MG63 (cell line): ENCODE measurements around the gene ILDR1. TPM values are rescaled to one million over a fixed set of nuclear protein-coding genes. Genes with fewer than 3 reads are reported as not detected.

Experiments used
- DNase-seq: peaks from one replicate; pipeline ENCODE4 v3.0.0-alpha.2; 2020
- H3K27me3 ChIP-seq: fragments of 250-450 bp; sonication (Bioruptor Pico); 2 replicates; pipeline ENCODE4 v1.5.1; 2020; ENCODE audit warnings: mild to moderate bottlenecking, moderate library complexity
- H3K36me3 ChIP-seq: fragments of 250-450 bp; sonication (Bioruptor Pico); 2 replicates; pipeline ENCODE4 v1.5.1; 2020; ENCODE audit warnings: mild to moderate bottlenecking, moderate library complexity
- H3K4me3 ChIP-seq: fragments of 250-450 bp; sonication (Bioruptor Pico); 2 replicates; pipeline ENCODE4 v1.5.1; 2020; ENCODE audit warnings: mild to moderate bottlenecking, moderate library complexity
- H3K9me3 ChIP-seq: fragments of 250-450 bp; sonication (Bioruptor Pico); 2 replicates; pipeline ENCODE4 v1.5.1; 2020; ENCODE audit warnings: mild to moderate bottlenecking, moderate library complexity
- total RNA-seq: library from RNA; depleted of rRNA; stranded (reverse); fragments of >200 nt; shearing (Covaris generic); gene quantifications from 2 replicates; pipeline ENCODE4 v1.2.3, GENCODE V29; 2014; ENCODE audit warnings: low replicate concordance

The ILDR1 gene
- total RNA-seq, 1 experiment from 2014 or later: not detected

DNA sequence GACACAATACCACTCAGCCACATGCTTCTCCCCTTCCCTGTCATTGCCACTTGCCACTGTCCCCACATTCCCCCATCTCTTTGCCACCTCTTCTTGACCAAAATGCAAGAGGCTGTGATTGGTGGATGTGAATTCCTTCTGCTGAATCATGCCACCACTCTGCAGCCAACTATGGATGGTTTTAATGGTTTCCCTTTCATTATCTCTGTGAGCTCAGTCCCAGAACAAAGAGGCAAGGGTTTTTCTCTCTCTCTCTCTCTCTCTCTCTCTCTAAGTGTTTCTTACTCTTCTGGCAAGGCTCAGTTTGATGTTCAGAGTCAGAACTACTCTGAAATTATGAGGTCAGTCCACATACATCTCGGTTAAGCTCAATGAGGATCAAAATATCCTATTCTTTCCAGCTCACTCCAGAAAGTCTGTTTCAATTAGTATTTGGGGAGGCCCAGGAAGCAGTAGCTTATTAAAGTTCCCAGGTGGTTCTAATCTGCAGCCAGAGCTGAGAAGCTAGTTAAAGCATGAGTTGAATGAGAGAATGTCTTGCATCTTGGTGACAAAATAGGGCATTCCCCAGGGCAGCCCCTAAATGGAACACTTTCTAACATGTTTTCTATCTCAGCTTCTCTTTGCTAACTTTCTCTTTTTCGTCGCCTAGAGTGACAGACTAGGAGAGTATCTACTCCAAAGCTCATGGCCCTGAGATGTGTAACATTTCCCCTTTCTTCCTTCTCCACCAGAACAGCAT, 8.5 kb upstream of the ILDR1 start:
- no peak overlapping the region for H3K4me3 ChIP-seq
- H3K36me3 ChIP-seq: no peaks in the 10 kb centered on the region
- DNase-seq: peak; percentile 11
- no peaks in the 10 kb centered on the region for H3K9me3 ChIP-seq
- no peaks in the 10 kb centered on the region; the same call in 1 of the 2 replicates for H3K27me3 ChIP-seq

DNA sequence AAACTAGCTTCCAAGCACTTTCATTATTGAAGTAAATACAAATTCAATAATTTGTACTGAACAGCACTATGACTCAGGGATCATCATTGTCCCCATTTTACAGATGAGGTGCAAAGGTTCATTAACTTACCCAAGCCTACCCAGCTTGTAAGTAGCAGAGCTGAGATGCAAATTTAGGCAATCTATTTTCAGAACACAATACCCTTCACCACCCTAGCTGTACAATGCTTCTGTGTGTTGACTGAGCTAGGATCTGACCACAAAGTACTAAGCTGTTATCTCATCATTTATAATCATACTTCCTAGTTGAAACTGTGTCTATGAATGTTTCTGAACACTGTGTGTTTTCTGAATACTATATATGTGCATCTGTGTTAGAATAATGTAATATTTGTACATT, 3.2 kb upstream of the ILDR1 start:
- no peak for DNase-seq
- Histone ChIP-seq H3K9me3 (no peaks in the 10 kb centered on the region), H3K27me3 (no peaks in the 10 kb centered on the region), H3K4me3 (no peak overlapping the region), H3K36me3 (no peaks in the 10 kb centered on the region)

DNA sequence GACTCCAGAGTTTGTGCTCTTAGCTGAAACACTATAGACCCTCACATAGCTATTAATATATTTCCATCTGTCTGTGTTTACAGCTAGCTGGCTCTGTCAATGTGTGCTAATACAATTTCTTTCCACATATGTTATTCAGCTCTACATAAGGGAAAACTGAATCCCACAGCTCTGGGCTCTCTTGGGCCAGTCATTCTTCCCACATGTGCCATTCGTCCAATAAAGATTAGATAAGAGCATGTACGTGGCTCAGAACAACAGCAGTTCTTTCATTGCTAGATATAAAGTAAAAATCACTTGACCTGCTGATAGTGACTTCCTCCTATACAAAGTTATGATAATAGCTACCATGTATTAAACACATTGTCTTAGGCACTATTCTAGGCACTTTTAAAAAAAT, 2.8 kb upstream of the ILDR1 start:
- no peak for DNase-seq
- Histone ChIP-seq H3K9me3 (no peaks in the 10 kb centered on the region), H3K4me3 (no peak overlapping the region), H3K27me3 (no peaks in the 10 kb centered on the region), H3K36me3 (no peaks in the 10 kb centered on the region)

DNA sequence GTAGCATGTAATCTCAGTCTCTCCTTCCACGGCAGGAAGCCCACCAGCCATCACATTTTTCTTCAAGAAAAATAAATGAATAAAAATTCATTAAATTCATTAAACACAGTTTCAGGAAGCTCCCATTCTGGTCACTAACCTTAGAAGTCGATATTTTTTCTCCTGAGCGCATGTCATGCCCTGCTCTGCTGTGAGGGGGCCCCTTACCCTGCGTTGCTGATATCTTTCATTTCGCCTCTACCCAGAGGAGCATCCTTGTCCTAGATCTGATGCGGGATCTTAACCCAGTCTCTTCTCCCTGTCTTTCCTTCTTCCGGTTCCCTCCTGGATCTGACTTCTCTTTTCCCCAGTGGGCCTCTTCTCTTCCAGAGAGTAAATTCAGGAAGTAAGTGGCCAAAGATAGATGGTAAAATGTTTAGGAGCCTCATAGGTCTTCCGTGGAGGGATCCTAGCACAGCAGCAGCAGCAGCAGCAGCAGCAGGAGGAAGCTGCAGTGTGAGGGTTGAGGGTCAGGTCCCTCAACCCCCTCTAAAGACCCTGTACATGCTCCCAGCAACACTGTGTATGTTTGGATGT, 1.4 kb upstream of the ILDR1 start:
- H3K36me3 ChIP-seq: no peaks in the 10 kb centered on the region
- no peak overlapping the region for H3K4me3 ChIP-seq
- no peaks in the 10 kb centered on the region for H3K9me3 ChIP-seq
- H3K27me3 ChIP-seq: no peaks in the 10 kb centered on the region; the same call in 1 of the 2 replicates
- no peak for DNase-seq

DNA sequence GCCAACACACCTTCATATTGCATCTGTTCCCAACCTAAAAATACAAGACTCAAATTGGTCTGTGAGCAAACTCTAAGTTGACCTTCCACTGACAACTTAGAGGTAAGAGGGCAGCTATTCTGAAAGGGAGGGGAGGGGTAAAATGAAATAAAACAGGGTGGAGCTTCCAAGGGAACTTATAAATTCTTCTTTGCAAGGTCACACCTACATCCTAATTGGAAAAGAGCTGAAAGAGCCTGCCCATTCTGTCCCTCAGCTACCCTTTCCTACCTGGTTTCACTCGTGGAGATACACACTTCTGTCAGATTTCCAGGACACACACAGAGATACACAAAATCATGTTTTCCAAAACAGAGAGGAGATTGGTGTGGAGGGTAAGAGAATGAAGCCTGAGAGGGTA, 1.0 kb downstream of the ILDR1 start:
- Histone ChIP-seq H3K27me3 (no peaks in the 10 kb centered on the region; the same call in 1 of the 2 replicates), H3K4me3 (no peak overlapping the region), H3K36me3 (no peaks in the 10 kb centered on the region), H3K9me3 (no peaks in the 10 kb centered on the region)
- no peak for DNase-seq

DNA sequence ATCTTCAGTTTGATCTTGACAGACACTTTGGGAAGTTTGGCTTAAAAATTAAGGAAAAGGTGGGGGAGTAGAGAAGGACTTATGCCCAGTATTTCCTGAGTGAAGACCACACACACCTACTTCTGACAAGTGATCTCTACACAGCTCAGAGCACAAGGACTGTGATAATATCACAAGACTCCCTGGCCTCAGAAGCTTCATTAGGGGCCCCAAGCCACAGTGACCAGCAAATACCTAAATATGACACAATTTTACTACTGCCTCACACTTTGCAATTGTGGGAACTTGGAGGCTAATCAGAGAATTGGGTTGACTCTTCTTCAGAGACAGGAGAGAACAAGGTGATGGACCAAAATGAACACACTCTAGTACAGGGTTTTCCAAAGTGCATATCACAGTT, 2.6 kb downstream of the ILDR1 start:
- no peaks in the 10 kb centered on the region; the same call in 1 of the 2 replicates for H3K27me3 ChIP-seq
- no peak overlapping the region for H3K4me3 ChIP-seq
- no peaks in the 10 kb centered on the region for H3K9me3 ChIP-seq
- H3K36me3 ChIP-seq: no peaks in the 10 kb centered on the region
- no peak for DNase-seq

DNA sequence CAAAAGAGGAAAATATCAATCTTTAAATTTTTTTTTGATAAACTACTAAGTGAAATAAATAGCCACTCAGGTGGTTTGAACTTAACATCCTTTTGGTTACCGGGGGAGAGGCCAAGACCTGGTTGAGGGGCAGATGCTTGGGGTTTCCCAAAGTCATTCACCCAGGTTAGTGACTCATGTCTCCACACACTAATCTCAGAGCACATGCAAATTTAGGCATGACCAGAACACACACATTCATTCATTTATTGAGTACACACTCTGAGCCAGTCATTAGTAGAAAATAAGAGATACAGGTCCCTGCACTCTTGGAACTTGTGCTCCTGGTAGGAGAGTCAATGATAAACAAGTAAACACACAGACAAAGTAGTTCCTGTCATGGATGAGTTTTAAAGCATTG, 7.3 kb downstream of the ILDR1 start:
- no peak for DNase-seq
- Histone ChIP-seq H3K9me3 (no peaks in the 10 kb centered on the region), H3K36me3 (no peaks in the 10 kb centered on the region), H3K4me3 (no peak overlapping the region), H3K27me3 (peaks cover 12% of the 10 kb centered on the region)

DNA sequence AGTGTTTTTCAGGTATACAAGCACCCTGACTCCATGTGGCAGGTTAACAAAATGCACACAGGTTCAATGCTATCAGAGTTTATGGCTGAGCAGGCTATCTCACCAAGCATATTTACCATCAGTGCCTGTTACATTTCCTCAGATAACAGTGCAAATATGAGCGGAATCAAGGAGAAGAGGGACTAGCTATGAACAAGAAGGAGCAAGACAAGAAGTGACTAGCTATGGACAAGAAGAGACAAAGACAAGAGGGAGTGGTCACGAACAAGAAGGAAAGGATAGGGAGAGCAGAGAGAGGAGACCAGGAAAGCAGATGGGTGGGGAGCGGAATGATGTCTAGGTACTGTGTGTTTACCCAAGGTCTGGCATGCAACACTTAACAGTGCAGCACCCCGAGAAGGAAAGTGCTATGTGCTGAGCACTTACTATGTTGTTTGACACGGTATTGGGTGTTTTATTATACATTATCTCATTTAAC, 8.6 kb downstream of the ILDR1 start:
- Histone ChIP-seq H3K4me3 (no peak overlapping the region), H3K27me3 (peaks cover 13% of the 10 kb centered on the region), H3K36me3 (no peaks in the 10 kb centered on the region), H3K9me3 (no peaks in the 10 kb centered on the region)
- no peak for DNase-seq

DNA sequence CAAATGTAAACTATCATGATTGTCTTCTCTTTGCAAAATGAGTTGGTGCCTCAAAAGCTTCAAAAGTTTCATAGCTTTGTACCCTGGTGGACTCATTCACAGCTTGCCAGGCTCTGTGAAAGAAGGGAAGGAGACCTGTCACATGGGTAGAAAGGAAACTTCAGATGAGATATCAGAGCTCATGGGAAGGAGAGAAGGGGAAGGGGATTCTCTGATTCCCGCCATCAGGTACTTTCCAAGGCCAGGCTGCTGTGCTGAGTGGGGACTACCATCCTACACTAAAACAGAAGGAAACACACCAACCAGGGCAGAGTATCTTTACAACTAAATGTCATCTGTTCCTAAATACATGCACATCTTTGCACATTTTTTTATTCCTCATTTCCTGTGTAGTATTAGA, 9.2 kb downstream of the ILDR1 start:
- no peaks in the 10 kb centered on the region for H3K9me3 ChIP-seq
- no peaks in the 10 kb centered on the region for H3K36me3 ChIP-seq
- no peak overlapping the region for H3K4me3 ChIP-seq
- H3K27me3 ChIP-seq: peaks cover 13% of the 10 kb centered on the region
- DNase-seq: no peak

DNA sequence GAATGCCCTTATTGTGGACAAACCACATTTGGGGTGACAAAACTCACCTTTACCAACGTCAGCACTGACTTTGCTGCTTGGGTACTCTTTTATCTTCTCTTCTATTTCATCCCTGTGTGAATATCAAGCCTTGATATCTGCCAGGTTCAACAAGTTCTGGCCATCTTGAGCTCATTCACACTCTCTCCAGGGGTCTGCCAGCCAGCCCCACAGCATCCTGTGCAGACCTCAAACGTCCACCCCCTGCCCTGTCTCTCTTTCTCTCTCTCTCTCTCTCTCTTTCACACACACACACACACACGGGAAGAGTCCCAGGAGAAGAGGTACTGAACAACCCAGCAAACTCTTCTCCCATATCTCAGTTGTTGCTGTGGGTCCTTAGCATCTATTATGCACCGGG, 10.7 kb downstream of the ILDR1 start:
- Histone ChIP-seq H3K36me3 (no peaks in the 10 kb centered on the region), H3K27me3 (peaks cover 13% of the 10 kb centered on the region), H3K4me3 (no peak overlapping the region), H3K9me3 (no peaks in the 10 kb centered on the region)
- no peak for DNase-seq

DNA sequence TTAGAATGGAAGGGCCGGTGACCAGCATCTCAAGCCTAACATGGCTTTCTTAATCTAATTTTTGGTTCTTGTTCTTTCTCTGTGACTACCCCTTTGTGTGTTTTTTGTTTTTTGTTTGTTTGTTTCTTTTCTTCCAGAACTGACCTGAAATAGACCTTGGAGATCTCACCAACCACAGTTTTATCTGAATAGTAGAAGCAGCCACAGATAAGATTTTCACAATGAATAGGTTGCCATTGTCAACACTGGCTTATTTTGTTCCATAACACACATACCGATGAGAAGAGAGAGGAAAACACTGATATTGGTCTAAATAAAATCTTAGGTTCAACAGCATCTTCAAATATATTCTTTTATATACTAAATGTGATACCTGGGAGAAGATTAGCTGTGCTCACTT, 11.5 kb downstream of the ILDR1 start:
- Histone ChIP-seq H3K9me3 (no peaks in the 10 kb centered on the region), H3K36me3 (no peaks in the 10 kb centered on the region), H3K27me3 (peaks cover 13% of the 10 kb centered on the region), H3K4me3 (no peak overlapping the region)
- DNase-seq: no peak

DNA sequence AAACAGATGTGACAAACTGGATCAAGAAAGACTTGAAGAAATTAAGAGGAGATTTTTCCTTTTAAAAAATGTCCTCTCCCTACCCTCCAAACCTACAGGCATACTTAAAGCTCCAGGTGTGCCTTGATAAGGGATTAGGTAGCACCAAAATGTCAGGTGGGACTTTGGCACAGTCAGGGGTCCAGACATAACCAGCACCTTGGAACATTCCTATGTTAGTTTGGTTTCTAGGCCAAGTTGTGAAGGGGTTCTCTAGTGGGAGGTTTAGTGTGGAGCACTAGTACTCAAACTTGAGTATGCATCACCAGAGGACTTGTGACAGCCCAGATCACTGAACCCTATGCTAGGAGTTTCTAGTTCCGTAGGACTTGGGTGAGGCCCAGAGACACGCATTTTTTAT, 13.9 kb downstream of the ILDR1 start:
- Histone ChIP-seq H3K27me3 (peaks cover 10% of the 10 kb centered on the region), H3K36me3 (no peaks in the 10 kb centered on the region), H3K4me3 (no peak overlapping the region), H3K9me3 (no peaks in the 10 kb centered on the region)
- DNase-seq: no peak

DNA sequence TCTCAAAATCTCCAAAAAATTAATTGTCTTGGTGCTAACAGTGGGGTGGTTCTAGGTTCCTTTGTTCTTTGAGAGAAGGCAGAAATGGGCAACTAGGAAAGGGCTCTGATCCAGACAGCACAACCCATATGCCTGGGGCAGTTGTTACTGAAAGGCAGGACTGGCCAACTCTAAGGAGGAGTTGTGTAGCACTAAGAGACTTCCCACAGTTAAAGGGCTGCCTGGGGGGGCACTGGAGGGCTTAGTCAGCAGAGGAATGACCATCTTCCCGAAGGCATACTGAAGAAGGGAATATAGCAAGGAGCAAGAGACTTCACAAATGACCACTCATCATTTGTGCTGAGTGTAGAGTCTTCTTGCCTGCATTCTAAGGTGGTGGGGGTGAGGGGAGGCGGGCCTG, 15.8 kb downstream of the ILDR1 start:
- no peak overlapping the region for H3K4me3 ChIP-seq
- H3K9me3 ChIP-seq: no peaks in the 10 kb centered on the region
- H3K27me3 ChIP-seq: peaks cover 7% of the 10 kb centered on the region
- H3K36me3 ChIP-seq: no peaks in the 10 kb centered on the region
- DNase-seq: no peak

DNA sequence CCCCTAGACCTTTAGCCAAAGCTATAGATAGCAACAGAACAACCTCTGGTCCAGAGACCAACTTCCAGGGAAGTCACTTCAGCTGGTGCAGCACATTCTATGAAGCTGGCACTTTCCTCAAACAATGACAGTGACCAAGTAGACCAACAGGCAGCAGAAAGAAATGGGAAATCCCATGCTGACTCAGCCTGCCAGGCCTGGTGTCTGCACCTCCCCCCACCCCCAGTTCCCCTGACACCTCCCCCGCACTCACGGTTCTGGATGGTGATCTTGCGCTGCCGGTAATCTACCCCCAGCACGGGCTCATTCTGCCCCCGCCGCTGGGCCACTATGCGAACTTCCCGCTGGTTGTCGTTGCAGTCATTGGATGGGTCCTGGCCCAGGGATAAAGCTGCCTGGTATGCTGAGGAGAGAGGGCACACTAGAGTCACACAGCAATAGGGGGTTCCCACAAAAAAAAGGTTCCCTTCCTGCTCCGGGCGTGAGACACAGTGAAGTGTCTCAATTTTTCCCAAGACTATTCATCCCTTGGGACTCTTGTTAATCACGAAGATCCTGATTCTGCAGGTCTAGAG, 17.0 kb downstream of the ILDR1 start:
- no peak overlapping the region for H3K4me3 ChIP-seq
- no peak for DNase-seq
- H3K27me3 ChIP-seq: peaks cover 3% of the 10 kb centered on the region; the same call in 1 of the 2 replicates
- no peaks in the 10 kb centered on the region for H3K9me3 ChIP-seq
- no peaks in the 10 kb centered on the region for H3K36me3 ChIP-seq

DNA sequence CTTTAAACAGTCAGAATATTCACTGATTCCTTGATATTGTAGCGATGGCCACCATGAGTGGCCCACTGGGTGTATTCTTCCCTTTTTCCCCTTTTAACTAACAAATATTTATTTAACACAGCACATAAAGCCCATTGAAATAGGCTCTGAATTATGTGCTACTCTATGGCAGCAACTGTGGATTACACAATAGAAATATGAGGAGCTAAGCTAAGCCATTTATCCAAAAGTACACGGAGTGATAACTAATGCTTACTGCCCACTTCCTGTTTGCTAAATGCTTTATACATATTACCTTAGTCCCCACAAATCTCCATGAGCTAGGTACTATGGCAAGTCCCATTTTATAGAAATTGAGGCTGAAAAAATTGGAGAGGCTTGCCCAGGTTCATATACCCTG, 17.9 kb downstream of the ILDR1 start:
- H3K36me3 ChIP-seq: no peaks in the 10 kb centered on the region
- no peak overlapping the region for H3K4me3 ChIP-seq
- DNase-seq: no peak
- no peaks in the 10 kb centered on the region; the same call in 1 of the 2 replicates for H3K27me3 ChIP-seq
- H3K9me3 ChIP-seq: no peaks in the 10 kb centered on the region

DNA sequence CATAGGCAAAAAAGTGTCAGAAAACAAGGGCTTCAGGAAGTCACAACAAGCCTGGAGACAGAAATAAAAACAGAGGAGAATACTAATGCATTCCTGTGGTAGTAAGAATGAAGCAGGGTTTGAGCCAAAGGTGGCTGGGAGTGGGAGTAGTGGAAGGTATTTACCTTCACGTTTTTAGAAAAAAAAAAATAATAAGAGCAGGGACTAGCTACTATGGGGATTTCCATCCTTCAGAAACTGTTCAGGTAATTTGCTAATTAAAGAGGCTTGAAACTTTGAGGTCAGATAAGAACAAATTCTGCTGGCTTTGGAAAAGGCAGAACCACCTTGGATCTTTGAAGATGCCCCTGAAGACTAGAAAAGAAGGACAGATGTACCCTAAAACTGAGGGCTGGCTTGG, 18.4 kb downstream of the ILDR1 start:
- no peak for DNase-seq
- no peaks in the 10 kb centered on the region for H3K36me3 ChIP-seq
- H3K9me3 ChIP-seq: no peaks in the 10 kb centered on the region
- H3K4me3 ChIP-seq: no peak overlapping the region
- no peaks in the 10 kb centered on the region; the same call in 1 of the 2 replicates for H3K27me3 ChIP-seq

DNA sequence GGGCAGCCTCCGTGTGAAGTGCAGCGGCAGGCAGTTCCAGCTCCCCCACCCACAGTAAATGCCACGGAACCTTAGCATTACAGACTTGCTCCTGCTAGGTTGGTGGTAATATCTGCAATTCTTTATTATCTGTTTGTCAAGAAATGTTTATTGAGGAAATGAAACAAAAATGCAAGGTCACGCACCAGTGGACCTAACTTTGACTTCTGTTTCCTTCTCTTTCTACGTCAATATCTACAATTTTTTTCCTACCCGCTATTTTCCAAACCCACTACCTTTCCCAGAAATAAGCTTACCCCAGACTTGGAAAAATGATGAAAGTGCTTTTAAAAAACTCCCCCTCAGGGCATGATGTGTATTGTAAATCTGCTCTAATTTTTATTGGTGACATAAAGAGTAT, 18.9 kb downstream of the ILDR1 start:
- Histone ChIP-seq H3K9me3 (no peaks in the 10 kb centered on the region), H3K27me3 (no peaks in the 10 kb centered on the region; the same call in 1 of the 2 replicates), H3K4me3 (no peak overlapping the region), H3K36me3 (no peaks in the 10 kb centered on the region)
- no peak for DNase-seq

DNA sequence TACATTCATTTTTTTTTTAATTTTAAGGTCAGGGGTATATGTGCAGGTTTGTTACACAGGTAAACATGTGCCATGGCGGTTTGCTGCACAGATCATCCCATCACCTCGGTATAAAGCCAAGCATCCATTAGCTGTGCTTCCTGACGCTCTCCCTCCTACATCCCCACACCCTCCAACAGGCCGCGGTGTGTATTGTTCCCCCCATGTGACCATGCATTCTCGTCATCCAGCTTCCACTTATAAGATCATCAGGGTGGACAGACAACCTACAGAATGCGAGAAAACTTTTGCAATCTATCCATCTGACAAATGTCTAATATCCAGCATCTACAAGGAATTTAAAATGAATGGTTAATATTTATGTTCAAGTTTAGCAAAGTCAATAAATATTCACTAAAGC, 19.4 kb downstream of the ILDR1 start:
- Histone ChIP-seq H3K9me3 (no peaks in the 10 kb centered on the region), H3K4me3 (no peak overlapping the region), H3K27me3 (no peaks in the 10 kb centered on the region; the same call in 1 of the 2 replicates), H3K36me3 (no peaks in the 10 kb centered on the region)
- DNase-seq: no peak
